GM03348 (cell line): ENCODE data around the gene GIMAP8.
"Not testable (repeated sequence)": the region's sequence is repeated elsewhere in the genome, so short reads cannot be mapped to it uniquely, and the experiment has no call there.

ENCODE experiments used
- DNase-seq: peaks from one replicate; pipeline ENCODE4 v3.0.0; 2012; ENCODE audit warnings: low spot score

GIMAP8 gene

GRCh38 chr7:150466477-150466876 is 16.0 kb downstream of the GIMAP8 start:
- no peak for DNase-seq

GRCh38 chr7:150468241-150468640 is 17.8 kb downstream of the GIMAP8 start:
- no peak for DNase-seq

GRCh38 chr7:150471886-150472285 is 21.5 kb downstream of the GIMAP8 start:
- no peak for DNase-seq

GRCh38 chr7:150473902-150474301 is 23.5 kb downstream of the GIMAP8 start:
- no peak for DNase-seq

GRCh38 chr7:150476285-150476684 is 25.9 kb downstream of the GIMAP8 start:
- DNase-seq, result no peak

- DNase-seq, result no peak
Observed at GRCh38 chr7:150476819-150477631, 26.6 kb downstream of the GIMAP8 start.

GRCh38 chr7:150479023-150479716 is 28.7 kb downstream of the GIMAP8 start:
- DNase-seq, result no peak

GRCh38 chr7:150481186-150481920 is 30.9 kb downstream of the GIMAP8 start:
- DNase-seq, result no peak

- no peak for DNase-seq
Observed at GRCh38 chr7:150481922-150482321, 31.5 kb downstream of the GIMAP8 start.

- DNase-seq, result not testable (repeated sequence)
Observed at GRCh38 chr7:150483514-150483913, 33.1 kb downstream of the GIMAP8 start.

- not testable (repeated sequence) for DNase-seq
Observed at GRCh38 chr7:150484071-150484470, 33.6 kb downstream of the GIMAP8 start.

- no peak for DNase-seq
Observed at GRCh38 chr7:150487625-150488024, 37.2 kb downstream of the GIMAP8 start.

GRCh38 chr7:150489782-150490181 is 39.4 kb downstream of the GIMAP8 start:
- DNase-seq, result no peak

GRCh38 chr7:150493442-150493841 is 43.0 kb downstream of the GIMAP8 start:
- DNase-seq, result not testable (repeated sequence)

- no peak for DNase-seq
Observed at GRCh38 chr7:150502519-150502918, 52.1 kb downstream of the GIMAP8 start.

GRCh38 chr7:150503155-150503554 is 52.7 kb downstream of the GIMAP8 start:
- no peak for DNase-seq

GRCh38 chr7:150503581-150503980 is 53.2 kb downstream of the GIMAP8 start:
- DNase-seq, result no peak

GRCh38 chr7:150507947-150508602 is 57.6 kb downstream of the GIMAP8 start:
- DNase-seq, result no peak

GRCh38 chr7:150511048-150511447 is 60.6 kb downstream of the GIMAP8 start:
- no peak for DNase-seq

GRCh38 chr7:150513758-150514157 is 63.3 kb downstream of the GIMAP8 start:
- no peak for DNase-seq

GRCh38 chr7:150514748-150515222 is 64.4 kb downstream of the GIMAP8 start, which contains the start of gene GIMAP7:
GIMAP7 (plus strand) TSS chr7:150514872; CDS start chr7:150519975, 5,103 bp downstream.
- no peak for DNase-seq
